ENCODE measurements around the gene TFCP2. TPM values are rescaled to one million over a fixed set of nuclear protein-coding genes. Genes with fewer than 3 reads are reported as not detected.

Gene TFCP2
- total and polyA plus RNA-seq, 8 donors = 6.7 to 56.2 (median 9.2) TPM

- peaks cover 22 to 43% (median 29%) of the 10 kb centered on the region in 4 donors for H3K4me1 ChIP-seq
- WGBS, 5 donors = 36 to 60% (median 47%) methylated on average over 3 of the region's 3 CpGs
- H3K36me3 ChIP-seq = peaks cover 35 to 45% (median 40%) of the 10 kb centered on the region in 4 donors
- peak overlapping the region in 3 of 4 donors; percentile 77 to 90 (median 86) for H3K4me3 ChIP-seq
- H3K27ac ChIP-seq = peak overlapping the region in 4 of 5 donors; percentile 95 to 98 (median 97)
- no peak for DNase-seq
- no peaks in the 10 kb centered on the region for H3K27me3 ChIP-seq
- no peaks in the 10 kb centered on the region for H3K9me3 ChIP-seq
- intact Hi-C loops (cut with DNase I; ENCODE audit: low total_unique reads) = no loop called here
- TF ChIP-seq EP300 (IDR thresholded peaks at IDR 0.05) (no peak), POLR2AphosphoS5 (IDR thresholded peaks at IDR 0.05) (no peak)
These were observed 123.4 kb downstream of the TFCP2 start for GRCh38 chr12:51049525-51049924.

DNA sequence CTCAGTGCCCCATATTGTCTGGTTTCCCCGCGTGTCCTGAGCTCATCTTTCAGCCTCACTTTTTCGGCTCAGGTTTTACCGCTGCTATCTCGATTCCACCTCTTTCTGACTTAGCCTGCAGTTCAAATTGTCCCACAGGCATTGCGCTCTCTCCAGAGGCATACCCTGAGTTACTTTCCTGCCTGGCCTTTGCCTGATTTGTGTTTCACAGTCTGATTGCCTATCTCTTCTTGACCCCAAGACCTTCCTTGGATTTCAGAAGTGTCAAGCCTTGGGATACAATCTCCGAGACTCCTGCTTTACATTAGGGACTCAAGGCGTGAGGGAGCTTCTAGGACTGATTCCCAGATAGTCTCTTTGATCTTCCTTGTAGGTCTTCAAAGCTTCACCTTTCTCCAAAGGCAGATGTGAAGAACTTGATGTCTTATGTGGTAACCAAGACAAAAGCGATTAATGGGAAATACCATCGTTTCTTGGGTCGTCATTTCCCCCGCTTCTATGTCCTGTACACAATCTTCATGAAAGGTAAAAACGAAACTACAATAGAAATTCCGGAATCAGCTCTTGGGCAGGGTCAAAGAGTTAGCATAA, 124.2 kb downstream of the TFCP2 start:
- no peaks in the 10 kb centered on the region for H3K9me3 ChIP-seq
- TF ChIP-seq EP300 (IDR thresholded peaks at IDR 0.05) = no peak
- peaks cover 27 to 37% (median 32%) of the 10 kb centered on the region in 4 donors for H3K36me3 ChIP-seq
- peak overlapping the region; percentile 64 to 98 (median 97) for H3K27ac ChIP-seq
- intact Hi-C loops (cut with DNase I; ENCODE audit: low total_unique reads) = no loop called here
- DNase-seq = peak in 1 of 2 donors; percentile 29
- H3K4me3 ChIP-seq = peak overlapping the region; percentile 76 to 90 (median 82)
- 6 to 19% (median 13%) methylated on average over 14 of the region's 14 CpGs for WGBS, 5 donors
- H3K27me3 ChIP-seq = no peaks in the 10 kb centered on the region
- H3K4me1 ChIP-seq = peaks cover 22 to 43% (median 29%) of the 10 kb centered on the region in 4 donors

GRCh38 chr12:51047655-51048540, 125.0 kb downstream of the TFCP2 start, which contains the start of gene LETMD1:
TSS of gene LETMD1 (plus strand) at chr12:51048327. CDS start at chr12:51048357, 30 bp downstream.
- peak; percentile 94 to 99 for DNase-seq
- no peaks in the 10 kb centered on the region for H3K27me3 ChIP-seq
- peaks cover 22 to 43% (median 29%) of the 10 kb centered on the region in 4 donors for H3K4me1 ChIP-seq
- intact Hi-C loops (cut with DNase I; ENCODE audit: low total_unique reads) = no loop called here
- H3K4me3 ChIP-seq = peak within 1 kb of the TSS; percentile 76 to 90 (median 82)
- WGBS, 5 donors = 3 to 4% (median 3%) methylated on average over 49 to 51 of the region's 51 CpGs
- H3K9me3 ChIP-seq = no peaks in the 10 kb centered on the region
- H3K36me3 ChIP-seq = peaks cover 18 to 29% (median 23%) of the 10 kb centered on the region in 4 donors
- H3K27ac ChIP-seq = peak within 1 kb of the TSS; percentile 93 to 98 (median 97)
- TF ChIP-seq POLR2AphosphoS5 (IDR thresholded peaks at IDR 0.05) (peak; percentile 72 to 93 (median 87)), EP300 (IDR thresholded peaks at IDR 0.05) (no peak), POLR2A (IDR thresholded peaks at IDR 0.05) (no peak)
- TF ChIP-seq, protein P1, sequence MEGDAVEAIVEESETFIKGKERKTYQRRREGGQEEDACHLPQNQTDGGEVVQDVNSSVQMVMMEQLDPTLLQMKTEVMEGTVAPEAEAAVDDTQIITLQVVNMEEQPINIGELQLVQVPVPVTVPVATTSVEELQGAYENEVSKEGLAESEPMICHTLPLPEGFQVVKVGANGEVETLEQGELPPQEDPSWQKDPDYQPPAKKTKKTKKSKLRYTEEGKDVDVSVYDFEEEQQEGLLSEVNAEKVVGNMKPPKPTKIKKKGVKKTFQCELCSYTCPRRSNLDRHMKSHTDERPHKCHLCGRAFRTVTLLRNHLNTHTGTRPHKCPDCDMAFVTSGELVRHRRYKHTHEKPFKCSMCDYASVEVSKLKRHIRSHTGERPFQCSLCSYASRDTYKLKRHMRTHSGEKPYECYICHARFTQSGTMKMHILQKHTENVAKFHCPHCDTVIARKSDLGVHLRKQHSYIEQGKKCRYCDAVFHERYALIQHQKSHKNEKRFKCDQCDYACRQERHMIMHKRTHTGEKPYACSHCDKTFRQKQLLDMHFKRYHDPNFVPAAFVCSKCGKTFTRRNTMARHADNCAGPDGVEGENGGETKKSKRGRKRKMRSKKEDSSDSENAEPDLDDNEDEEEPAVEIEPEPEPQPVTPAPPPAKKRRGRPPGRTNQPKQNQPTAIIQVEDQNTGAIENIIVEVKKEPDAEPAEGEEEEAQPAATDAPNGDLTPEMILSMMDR (IDR thresholded peaks at IDR 0.05) = peak in 5 of 7 experiments; percentile 77 to 93 (median 83)

Small RNAs within 50 kb of the gene (small RNA-seq; reads per million reads assigned to genes)
- gene RF00019 (0 reads per million in 4 donors), gene RNU6-199P (0 reads per million in 4 donors)

Other genes starting within 250 kb of the TFCP2 start
- not detected for gene HIGD1C, start 220.6 kb downstream of the TFCP2 start, total RNA-seq
- not detected for gene HIGD1C, start 220.6 kb downstream of the TFCP2 start, polyA plus RNA-seq
- 100 to 1,000 TPM in 2 of 5 donors, 10 to 100 TPM in 3; 29.0 to 348 (median 94.2) TPM for gene SLC11A2, start 146.8 kb downstream of the TFCP2 start, total RNA-seq
- gene SLC11A2, start 146.8 kb downstream of the TFCP2 start, polyA plus RNA-seq = 10 to 100 TPM in 2 of 3 donors, 1 to 10 TPM in 1; 5.0 to 15.9 (median 10.3) TPM
- 100 to 1,000 TPM in 2 of 5 donors, 10 to 100 TPM in 3; 33.6 to 527 (median 92.9) TPM for gene LETMD1, start 124.8 kb downstream of the TFCP2 start, total RNA-seq
- gene LETMD1, start 124.8 kb downstream of the TFCP2 start, polyA plus RNA-seq = 10 to 100 TPM; 41.8 to 79.4 (median 70.6) TPM
- gene CSRNP2, start 89.5 kb downstream of the TFCP2 start, total RNA-seq = 100 to 1,000 TPM in 1 of 5 donors, 10 to 100 TPM in 4; 12.5 to 117 (median 22.9) TPM
- gene CSRNP2, start 89.5 kb downstream of the TFCP2 start, polyA plus RNA-seq = 1 to 10 TPM; 6.0 to 8.8 (median 6.9) TPM
- gene POU6F1, start 44.9 kb upstream of the TFCP2 start, total RNA-seq = 10 to 100 TPM in 3 of 5 donors, 1 to 10 TPM in 2; 5.9 to 16.8 (median 12.9) TPM
- gene POU6F1, start 44.9 kb upstream of the TFCP2 start, polyA plus RNA-seq = 1 to 10 TPM; 3.8 to 5.7 (median 5.1) TPM
- gene DAZAP2, start 65.7 kb upstream of the TFCP2 start, total RNA-seq = 100 to 1,000 TPM in 3 of 5 donors, 10 to 100 TPM in 2; 37.4 to 149 (median 144) TPM
- 100 to 1,000 TPM; 141 to 547 (median 311) TPM for gene DAZAP2, start 65.7 kb upstream of the TFCP2 start, polyA plus RNA-seq
- 10 to 100 TPM in 4 of 5 donors, 1 to 10 TPM in 1; 2.3 to 74.9 (median 26.8) TPM for gene SMAGP, start 97.3 kb upstream of the TFCP2 start, total RNA-seq
- 10 to 100 TPM; 22.7 to 30.3 (median 28.4) TPM for gene SMAGP, start 97.3 kb upstream of the TFCP2 start, polyA plus RNA-seq
- gene BIN2, start 151.0 kb upstream of the TFCP2 start, total RNA-seq = 10 to 100 TPM in 3 of 5 donors, 1 to 10 TPM in 2; 3.5 to 33.0 (median 14.6) TPM
- gene BIN2, start 151.0 kb upstream of the TFCP2 start, polyA plus RNA-seq = 1 to 10 TPM; 2.2 to 4.4 (median 3.4) TPM
- gene CELA1, start 173.5 kb upstream of the TFCP2 start, total RNA-seq = not detected
- gene CELA1, start 173.5 kb upstream of the TFCP2 start, polyA plus RNA-seq = not detected
- gene GALNT6, start 218.3 kb upstream of the TFCP2 start, total RNA-seq = 100 to 1,000 TPM in 1 of 5 donors, 10 to 100 TPM in 3, 1 to 10 TPM in 1; 4.1 to 155 (median 40.4) TPM
- 10 to 100 TPM in 1 of 3 donors, 1 to 10 TPM in 2; 3.4 to 11.8 (median 7.7) TPM for gene GALNT6, start 218.3 kb upstream of the TFCP2 start, polyA plus RNA-seq